AG09309 (cell line): ENCODE data around the gene SLC30A10.

Source experiments
- DNase-seq: peaks from one replicate; pipeline ENCODE4 v3.0.0-alpha.2; 2010; ENCODE audit warnings: low read depth
- H3K4me3 ChIP-seq: 2 replicates; pipeline ENCODE4 v1.5.1; 2011; ENCODE audit warnings: mild to moderate bottlenecking, low read depth, low read length, moderate library complexity; ENCODE audit not compliant: control insufficient read depth
- CTCF ChIP-seq: IDR thresholded peaks from 2 replicates; pipeline ENCODE4 v1.5.1; 2011; ENCODE audit warnings: mild to moderate bottlenecking, low read depth, low read length, inconsistent platforms; ENCODE audit not compliant: insufficient read depth, control insufficient read depth; ENCODE audit errors: missing control alignments

Gene SLC30A10

GRCh38 chr1:219905524-219905923, 22.8 kb downstream of the SLC30A10 start:
- TF ChIP-seq CTCF: no peak
- H3K4me3 ChIP-seq: no peak overlapping the region
- DNase-seq: no peak

GRCh38 chr1:219904934-219905333, 23.4 kb downstream of the SLC30A10 start:
- TF ChIP-seq CTCF: no peak
- DNase-seq: no peak
- H3K4me3 ChIP-seq: no peak overlapping the region

GRCh38 chr1:219903353-219903871, 24.9 kb downstream of the SLC30A10 start:
- TF ChIP-seq CTCF: no peak
- no peak for DNase-seq
- no peak overlapping the region for H3K4me3 ChIP-seq

GRCh38 chr1:219902951-219903350, 25.4 kb downstream of the SLC30A10 start:
- TF ChIP-seq CTCF: no peak
- DNase-seq: no peak
- no peak overlapping the region for H3K4me3 ChIP-seq

- H3K4me3 ChIP-seq: no peak overlapping the region
- TF ChIP-seq CTCF: no peak
- no peak for DNase-seq
These were observed 27.5 kb downstream of the SLC30A10 start for GRCh38 chr1:219900882-219901281.

- H3K4me3 ChIP-seq: no peak overlapping the region
- no peak for DNase-seq
- no peak for TF ChIP-seq CTCF
These were observed 28.2 kb downstream of the SLC30A10 start for GRCh38 chr1:219900201-219900600.

GRCh38 chr1:219898375-219898774, 30.0 kb downstream of the SLC30A10 start:
- TF ChIP-seq CTCF: no peak

More at GRCh38 chr1:219898375-219898774, 30.0 kb downstream of the SLC30A10 start:
- H3K4me3 ChIP-seq: no peak overlapping the region
- DNase-seq: no peak
